ENCODE measurements around the gene HBS1L. TPM values are rescaled to one million over a fixed set of nuclear protein-coding genes. Genes with fewer than 3 reads are reported as not detected.

HBS1L gene
- total RNA-seq, 4 donors from 2014 or later = 23.8 to 116 (median 69.2) TPM

DNA sequence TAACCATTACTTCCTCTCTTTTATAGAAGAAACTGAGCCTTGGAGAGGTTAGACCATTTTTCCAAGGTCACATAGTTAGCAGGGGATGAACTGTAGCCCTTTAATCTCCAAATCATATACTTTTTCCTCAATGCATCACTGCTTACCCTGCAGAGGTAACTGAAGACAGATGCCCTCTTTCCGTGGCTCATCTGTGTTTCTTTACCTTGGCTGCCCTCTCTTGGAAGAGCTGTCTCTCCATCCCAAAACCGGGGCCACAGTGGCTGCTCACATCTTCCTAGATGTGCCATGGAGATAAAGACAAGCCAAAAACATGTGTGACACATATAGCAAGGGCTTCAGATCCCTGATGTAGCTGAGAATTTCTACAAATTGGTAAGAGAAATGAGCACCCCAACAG, 104.1 kb downstream of the HBS1L start:
- no peak overlapping the region for H3K4me3 ChIP-seq
- no peak for TF ChIP-seq CTCF (IDR thresholded peaks at IDR 0.05)
- no peak for TF ChIP-seq POLR2A (IDR thresholded peaks at IDR 0.05)
- intact Hi-C loops (cut with DNase I; ENCODE audit: low total_unique reads) = no loop called here
- no peaks in the 10 kb centered on the region for H3K36me3 ChIP-seq
- no peak for DNase-seq
- no peaks in the 10 kb centered on the region for H3K9me3 ChIP-seq
- H3K4me1 ChIP-seq = no peaks in the 10 kb centered on the region
- no peak overlapping the region for H3K27ac ChIP-seq
- no peaks in the 10 kb centered on the region for H3K27me3 ChIP-seq

DNA sequence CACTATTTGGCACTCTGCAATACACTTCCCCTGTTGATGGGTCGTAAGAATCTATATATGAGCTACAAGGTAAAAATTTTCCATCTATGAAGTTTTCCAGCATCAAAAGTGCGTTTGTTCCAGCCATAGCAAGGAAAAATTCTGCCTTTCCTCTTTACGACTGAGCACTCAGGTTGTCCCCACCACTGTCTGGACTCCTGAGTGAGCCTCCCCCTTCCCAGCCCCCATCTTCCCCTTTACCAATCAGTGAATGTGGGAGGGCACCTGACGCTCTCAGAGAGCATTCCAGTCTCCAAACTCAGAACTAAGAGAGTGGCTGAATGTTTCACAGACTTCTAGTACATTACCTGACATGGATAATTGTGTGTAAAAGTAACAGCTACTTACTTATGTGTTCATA, 104.7 kb downstream of the HBS1L start, which contains the start of gene ALDH8A1:
ALDH8A1 (minus strand) TSS at position 175 of the 400 bp plus-strand sequence; CDS start at position 127, 48 bp downstream.
- DNase-seq = no peak
- intact Hi-C loops (cut with DNase I; ENCODE audit: low total_unique reads) = loop anchor here (10.0 kb wide), 1 partner anchor 775 kb away; no protein-coding TSS in a partner anchor
- no peak within 1 kb of the TSS for H3K4me3 ChIP-seq
- no peaks in the 10 kb centered on the region for H3K4me1 ChIP-seq
- TF ChIP-seq POLR2A (IDR thresholded peaks at IDR 0.05) (no peak), CTCF (IDR thresholded peaks at IDR 0.05) (no peak)
- no peak within 1 kb of the TSS for H3K27ac ChIP-seq
- H3K9me3 ChIP-seq = no peaks in the 10 kb centered on the region
- no peaks in the 10 kb centered on the region for H3K27me3 ChIP-seq
- no peaks in the 10 kb centered on the region for H3K36me3 ChIP-seq

DNA sequence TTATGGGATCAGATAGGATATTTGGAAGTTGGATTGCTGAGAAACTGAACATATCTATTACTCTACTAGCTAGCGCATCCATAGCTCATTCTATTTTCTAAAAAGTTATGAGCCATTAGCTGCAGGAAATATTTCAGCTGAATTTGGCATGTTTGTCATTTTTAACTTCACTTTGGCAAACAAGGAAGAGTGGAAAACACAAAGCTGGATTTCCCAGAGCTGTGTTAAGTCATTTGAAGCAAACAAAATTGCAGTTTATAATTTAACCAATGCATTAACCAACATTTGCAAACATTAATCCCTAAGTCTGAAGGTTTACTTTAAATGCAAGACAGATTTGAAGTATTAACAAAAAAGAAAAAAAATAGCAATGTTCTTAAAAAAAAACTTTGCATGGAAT, 105.9 kb downstream of the HBS1L start:
- Histone ChIP-seq H3K4me1 (no peaks in the 10 kb centered on the region), H3K27ac (no peak overlapping the region), H3K36me3 (no peaks in the 10 kb centered on the region), H3K9me3 (no peaks in the 10 kb centered on the region), H3K4me3 (no peak overlapping the region), H3K27me3 (no peaks in the 10 kb centered on the region)
- TF ChIP-seq CTCF (IDR thresholded peaks at IDR 0.05) (no peak), POLR2A (IDR thresholded peaks at IDR 0.05) (no peak)
- no peak for DNase-seq
- intact Hi-C loops (cut with DNase I; ENCODE audit: low total_unique reads) = loop anchor here (10.0 kb wide), 1 partner anchor 774 kb away; no protein-coding TSS in a partner anchor

DNA sequence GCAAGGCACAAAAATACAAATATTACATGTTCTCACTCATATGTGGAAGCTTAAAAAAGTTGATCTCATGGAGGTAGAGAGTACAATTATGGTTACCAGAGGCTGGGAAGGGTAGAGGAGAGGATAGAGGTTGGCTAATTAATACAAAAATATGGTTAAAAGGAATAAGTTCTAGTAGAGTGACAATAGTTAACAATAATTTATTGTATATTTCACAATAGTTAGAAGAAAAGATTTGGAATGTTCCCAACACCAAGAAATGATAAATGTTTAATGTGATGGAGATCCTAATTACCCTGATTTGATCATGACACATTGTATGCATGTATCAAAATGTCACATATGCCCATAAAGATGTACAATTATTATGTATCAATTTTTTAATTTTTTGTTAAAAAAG, 106.5 kb downstream of the HBS1L start:
- Histone ChIP-seq H3K4me3 (no peak overlapping the region), H3K4me1 (no peaks in the 10 kb centered on the region), H3K27me3 (no peaks in the 10 kb centered on the region), H3K36me3 (no peaks in the 10 kb centered on the region), H3K9me3 (no peaks in the 10 kb centered on the region), H3K27ac (no peak overlapping the region)
- no peak for DNase-seq
- intact Hi-C loops (cut with DNase I; ENCODE audit: low total_unique reads) = loop anchor here (10.0 kb wide), 1 partner anchor 773 kb away; no protein-coding TSS in a partner anchor
- TF ChIP-seq CTCF (IDR thresholded peaks at IDR 0.05) (no peak), POLR2A (IDR thresholded peaks at IDR 0.05) (no peak)

DNA sequence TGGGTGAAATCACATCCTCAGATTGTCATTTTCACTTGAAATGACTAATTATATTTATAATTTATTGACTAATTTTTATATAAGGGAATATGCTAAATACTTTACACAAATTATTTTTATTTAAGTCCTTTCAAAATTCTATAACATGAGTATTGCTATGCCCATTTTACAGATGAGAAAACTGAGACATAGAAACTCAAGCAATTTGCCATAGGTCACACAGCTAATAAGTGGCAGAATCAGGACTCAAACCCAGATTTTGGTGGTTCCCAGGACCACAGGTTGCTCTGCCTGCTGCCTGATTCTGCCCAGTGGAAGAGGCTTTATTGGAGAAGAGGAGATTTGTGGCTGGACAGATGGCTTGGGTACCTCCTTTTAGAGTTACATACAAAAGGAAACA, 109.6 kb downstream of the HBS1L start:
- intact Hi-C loops (cut with DNase I; ENCODE audit: low total_unique reads) = loop anchor here (10.0 kb wide), 1 partner anchor 770 kb away; no protein-coding TSS in a partner anchor
- no peaks in the 10 kb centered on the region for H3K36me3 ChIP-seq
- H3K27me3 ChIP-seq = no peaks in the 10 kb centered on the region
- H3K4me3 ChIP-seq = no peak overlapping the region
- TF ChIP-seq POLR2A (IDR thresholded peaks at IDR 0.05) (no peak), CTCF (IDR thresholded peaks at IDR 0.05) (no peak)
- DNase-seq = no peak
- H3K27ac ChIP-seq = no peak overlapping the region
- no peaks in the 10 kb centered on the region for H3K4me1 ChIP-seq
- H3K9me3 ChIP-seq = no peaks in the 10 kb centered on the region

All from uterus (tissue), 4 donors.